Keratinocyte (primary cell): ENCODE data around the gene CACNA1C. TPM values are rescaled to one million over a fixed set of nuclear protein-coding genes. Genes with fewer than 3 reads are reported as not detected.

Experiments
- DNase-seq: peaks from one replicate; pipeline ENCODE4 v3.0.0-alpha.2; 2011; ENCODE audit warnings: low read depth, missing footprints, low spot score
- FAIRE-seq: peaks from 2 replicates; lab custom pipeline; 2011; peaks lifted over from hg19 to GRCh38; lab: Jason Lieb, UNC
- H2AFZ ChIP-seq: 2 replicates; pipeline ENCODE4 v1.6.0; 2012; ENCODE audit warnings: low read length, control low read depth, inconsistent platforms; ENCODE audit not compliant: control insufficient read depth
- H3K27ac ChIP-seq: 2 replicates; pipeline ENCODE4 v1.5.1; 2011; ENCODE audit warnings: low read length; ENCODE audit not compliant: control insufficient read depth, insufficient read depth
- H3K27me3 ChIP-seq: 3 replicates; pipeline ENCODE4 v1.6.0; 2011; ENCODE audit warnings: low read length; ENCODE audit not compliant: control insufficient read depth, insufficient read depth; ENCODE audit errors: extremely low read depth
- H3K36me3 ChIP-seq, 2 experiments: 2 replicates in 1 of 2; 3 replicates in 1 of 2; pipeline ENCODE4 v1.5.1; 2011; ENCODE audit warnings: low read length in 2 of 2, mild to moderate bottlenecking in 1 of 2; ENCODE audit not compliant: control insufficient read depth in 2 of 2, insufficient read depth in 2 of 2; ENCODE audit errors: extremely low read depth in 1 of 2
- H3K4me1 ChIP-seq: 3 replicates; pipeline ENCODE4 v1.5.1; 2011; ENCODE audit warnings: low read length; ENCODE audit not compliant: control insufficient read depth, insufficient read depth; ENCODE audit errors: extremely low read depth
- H3K4me2 ChIP-seq: 3 replicates; pipeline ENCODE4 v1.6.0; 2011; ENCODE audit warnings: low read depth, low read length; ENCODE audit not compliant: control insufficient read depth, insufficient read depth; ENCODE audit errors: extremely low read depth
- H3K4me3 ChIP-seq, 3 experiments: fragments of 200-600 bp in 1 of 3; sonication (generic) in 1 of 3; 2 replicates in 2 of 3; 3 replicates in 1 of 3; pipeline ENCODE4 v1.5.1; 2011 to 2016; ENCODE audit warnings: low read length in 3 of 3, mild to moderate bottlenecking in 3 of 3, control low read depth in 2 of 3, inconsistent platforms in 1 of 3, low read depth in 1 of 3, mixed read lengths in 1 of 3, mixed run types in 1 of 3, moderate library complexity in 1 of 3; ENCODE audit not compliant: control insufficient read depth in 2 of 3, insufficient read depth in 2 of 3; ENCODE audit errors: extremely low read depth in 1 of 3
- H3K79me2 ChIP-seq: 2 replicates; pipeline ENCODE4 v1.6.0; 2012; ENCODE audit warnings: low read length; ENCODE audit not compliant: control insufficient read depth, insufficient read depth
- H3K9ac ChIP-seq: 3 replicates; pipeline ENCODE4 v1.6.0; 2011; ENCODE audit warnings: low read length; ENCODE audit not compliant: control insufficient read depth, insufficient read depth; ENCODE audit errors: extremely low read depth
- H3K9me1 ChIP-seq: 3 replicates; pipeline ENCODE4 v1.6.0; 2011; ENCODE audit warnings: low read length; ENCODE audit not compliant: control insufficient read depth, insufficient read depth; ENCODE audit errors: extremely low read depth
- H3K9me3 ChIP-seq: 2 replicates; pipeline ENCODE4 v1.5.1; 2012; ENCODE audit warnings: low read depth, low read length; ENCODE audit not compliant: control insufficient read depth
- H4K20me1 ChIP-seq: 3 replicates; pipeline ENCODE4 v1.6.0; 2011; ENCODE audit warnings: low read length; ENCODE audit not compliant: control insufficient read depth, insufficient read depth; ENCODE audit errors: extremely low read depth
- EZH2 ChIP-seq: IDR thresholded peaks from one replicate; pipeline ENCODE4 v1.6.1; 2012; ENCODE audit warnings: inconsistent platforms, mild to moderate bottlenecking, low read length, moderate library complexity
- dilution Hi-C: fragments of 300-500 bp; cut with MboI; formaldehyde crosslinking; loops from one replicate; pipeline ENCODE4 v1.7.0; 2020; ENCODE audit warnings: low sequenced_read_pairs; ENCODE audit not compliant: extremely low pct_ligation_motif_present
- polyA plus RNA-seq, 5 experiments: library from polyadenylated mRNA; depleted of rRNA in 3 of 5; stranded (reverse) in 3 of 5; stranded (forward) in 1 of 5; unstranded in 1 of 5; fragments of >200 nt; gene quantifications; 1 replicate in 1 of 5; 2 replicates in 3 of 5; 3 replicates in 1 of 5; pipeline versions ENCODE4 v1.2.1 to v1.2.3, GENCODE V29; 2011 to 2012; ENCODE audit warnings: missing spikeins in 2 of 5, low read depth in 1 of 5, low replicate concordance in 1 of 5
- TF ChIP-seq, protein P1 (sequence below), 3 experiments: IDR thresholded peaks in 1 of 3; conservative IDR thresholded peaks in 1 of 3; optimal IDR thresholded peaks in 1 of 3; 2 replicates in 2 of 3; 3 replicates in 1 of 3; pipeline versions ENCODE3 to v1.5.1; 2011; ENCODE audit warnings: low read length in 3 of 3, mild to moderate bottlenecking in 3 of 3, moderate library complexity in 2 of 3, control low read depth in 1 of 3, inconsistent platforms in 1 of 3; ENCODE audit not compliant: insufficient read depth in 2 of 3; ENCODE audit errors: extremely low read depth in 1 of 3

Gene CACNA1C
- polyA plus RNA-seq, 1 donor (not counting 4 experiments of a cell fraction or from before 2014, with no cell fraction given) = not detected

DNA sequence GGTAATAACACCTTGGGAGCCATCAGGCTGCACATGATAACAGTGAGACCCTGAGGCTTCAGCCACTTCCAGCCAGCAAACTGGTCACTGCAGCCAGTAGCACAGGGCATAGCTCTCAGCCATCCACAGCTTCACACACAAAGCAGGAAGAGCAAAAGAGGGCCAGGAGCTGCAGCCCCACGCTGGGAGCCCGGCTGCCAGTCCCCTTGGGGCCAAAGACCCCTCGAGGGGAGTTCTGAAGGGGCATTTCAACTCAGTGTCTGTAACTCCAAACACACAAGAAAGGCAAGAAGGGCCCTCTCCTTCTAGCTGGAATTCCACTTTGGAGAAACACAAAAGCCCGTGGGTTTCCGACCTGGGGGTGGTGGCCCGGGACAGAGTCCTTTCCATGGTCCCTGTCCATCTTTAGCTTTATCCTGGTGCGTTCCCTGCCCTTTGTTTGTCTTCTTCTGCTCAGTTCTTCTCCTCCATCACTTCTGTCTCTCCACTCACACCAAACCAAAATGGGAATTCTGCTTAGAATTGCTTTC, 590.2 kb downstream of the CACNA1C start:
- Histone ChIP-seq H3K4me2 (no peak overlapping the region), H4K20me1 (no peaks in the 10 kb centered on the region), H3K9ac (no peak overlapping the region), H3K79me2 (no peaks in the 10 kb centered on the region), H3K9me1 (no peaks in the 10 kb centered on the region), H3K27ac (no peak overlapping the region), H3K9me3 (no peaks in the 10 kb centered on the region), H3K36me3 (no peaks in the 10 kb centered on the region), H3K27me3 (peaks cover 7% of the 10 kb centered on the region), H2AFZ (no peak overlapping the region), H3K4me3 (no peak overlapping the region), H3K4me1 (peaks cover 4% of the 10 kb centered on the region)
- FAIRE-seq (no peak), DNase-seq (no peak)
- TF ChIP-seq, protein P1, sequence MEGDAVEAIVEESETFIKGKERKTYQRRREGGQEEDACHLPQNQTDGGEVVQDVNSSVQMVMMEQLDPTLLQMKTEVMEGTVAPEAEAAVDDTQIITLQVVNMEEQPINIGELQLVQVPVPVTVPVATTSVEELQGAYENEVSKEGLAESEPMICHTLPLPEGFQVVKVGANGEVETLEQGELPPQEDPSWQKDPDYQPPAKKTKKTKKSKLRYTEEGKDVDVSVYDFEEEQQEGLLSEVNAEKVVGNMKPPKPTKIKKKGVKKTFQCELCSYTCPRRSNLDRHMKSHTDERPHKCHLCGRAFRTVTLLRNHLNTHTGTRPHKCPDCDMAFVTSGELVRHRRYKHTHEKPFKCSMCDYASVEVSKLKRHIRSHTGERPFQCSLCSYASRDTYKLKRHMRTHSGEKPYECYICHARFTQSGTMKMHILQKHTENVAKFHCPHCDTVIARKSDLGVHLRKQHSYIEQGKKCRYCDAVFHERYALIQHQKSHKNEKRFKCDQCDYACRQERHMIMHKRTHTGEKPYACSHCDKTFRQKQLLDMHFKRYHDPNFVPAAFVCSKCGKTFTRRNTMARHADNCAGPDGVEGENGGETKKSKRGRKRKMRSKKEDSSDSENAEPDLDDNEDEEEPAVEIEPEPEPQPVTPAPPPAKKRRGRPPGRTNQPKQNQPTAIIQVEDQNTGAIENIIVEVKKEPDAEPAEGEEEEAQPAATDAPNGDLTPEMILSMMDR (optimal IDR thresholded peaks at IDR 0.05 in 1 of 3, IDR thresholded peaks at IDR 0.05 in 1 of 3, conservative IDR thresholded peaks at IDR 0.05 in 1 of 3; ENCODE audit: extremely low read depth in 1 of 3, insufficient read depth in 2 of 3, low read length in 3 of 3) = no peak
- no peak for TF ChIP-seq EZH2
- dilution Hi-C loops = no loop called here

- Histone ChIP-seq H3K79me2 (no peaks in the 10 kb centered on the region), H3K36me3 (no peaks in the 10 kb centered on the region), H3K4me2 (no peak overlapping the region), H3K9me1 (no peaks in the 10 kb centered on the region), H3K27ac (no peak overlapping the region), H4K20me1 (no peaks in the 10 kb centered on the region), H3K4me1 (peaks cover 4% of the 10 kb centered on the region), H2AFZ (no peak overlapping the region), H3K9ac (no peak overlapping the region), H3K9me3 (no peaks in the 10 kb centered on the region), H3K4me3 (no peak overlapping the region), H3K27me3 (peaks cover 7% of the 10 kb centered on the region)
- dilution Hi-C loops = no loop called here
- TF ChIP-seq, protein P1 (optimal IDR thresholded peaks at IDR 0.05 in 1 of 3, IDR thresholded peaks at IDR 0.05 in 1 of 3, conservative IDR thresholded peaks at IDR 0.05 in 1 of 3; ENCODE audit: extremely low read depth in 1 of 3, insufficient read depth in 2 of 3, low read length in 3 of 3) = no peak
- TF ChIP-seq EZH2 = no peak
- DNase-seq (no peak), FAIRE-seq (no peak)
Measured at GRCh38 chr12:2643576-2644135, 590.9 kb downstream of the CACNA1C start.
